ENCODE results near the gene TNFSF18. TPM values are rescaled to one million over a fixed set of nuclear protein-coding genes. Genes with fewer than 3 reads are reported as not detected.

Gene TNFSF18
- total RNA-seq, 3 donors from 2014 or later (not counting 1 experiment from before 2014, with no cell fraction given) = 0.18 TPM; not detected in 2

GRCh38 chr1:173043253-173043652 is 7.5 kb downstream of the TNFSF18 start:
- DNase-seq (no peak), ATAC-seq (no peak)
- no peak for TF ChIP-seq CTCF (IDR thresholded peaks at IDR 0.05)
- Histone ChIP-seq H3K27ac (ENCODE audit: low read length) (no peak overlapping the region), H3K9me3 (ENCODE audit: control insufficient read depth, insufficient read depth, low read length) (no peaks in the 10 kb centered on the region), H3K27me3 (ENCODE audit: control insufficient read depth, insufficient read depth, low read length) (no peaks in the 10 kb centered on the region), H3K4me3 (ENCODE audit: low read length) (no peak overlapping the region), H3K36me3 (ENCODE audit: control insufficient read depth, insufficient read depth, low read length) (no peaks in the 10 kb centered on the region), H3K4me1 (ENCODE audit: control insufficient read depth, insufficient read depth, low read length) (no peaks in the 10 kb centered on the region)
- Mint-ChIP-seq H3K27ac (no peak overlapping the region), H3K9me3 (no peaks in the 10 kb centered on the region), H3K4me1 (peaks cover 0 to 7% of the 10 kb centered on the region in 2 donors), H3K4me3 (no peak overlapping the region), H3K36me3 (no peaks in the 10 kb centered on the region), H3K27me3 (ENCODE audit: low read depth in 2 of 2) (no peaks in the 10 kb centered on the region)
- intact Hi-C loops (cut with micrococcal nuclease) = no loop called here

DNA sequence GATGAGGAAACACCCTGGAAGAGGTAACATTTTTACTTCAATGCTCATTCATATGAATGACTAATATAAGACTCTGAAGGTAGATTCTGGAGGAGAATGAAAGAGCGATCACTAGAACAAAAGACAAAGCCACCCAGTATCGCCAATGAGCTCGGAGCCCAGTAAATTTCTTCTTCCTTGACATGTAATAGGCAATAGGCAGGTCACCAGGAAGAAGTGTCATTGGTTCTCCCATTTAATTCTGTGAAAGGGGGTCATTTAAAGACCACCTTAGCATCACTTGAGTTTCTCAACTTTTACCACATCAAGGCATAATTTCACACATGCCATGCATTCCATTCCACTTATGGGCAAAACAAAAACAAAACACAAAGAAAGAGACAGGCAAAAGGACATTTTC is 7.9 kb downstream of the TNFSF18 start:
- 97% methylated on average over 3 of the region's 3 CpGs for WGBS (ENCODE audit: insufficient coverage)
- DNase-seq = no peak

DNA sequence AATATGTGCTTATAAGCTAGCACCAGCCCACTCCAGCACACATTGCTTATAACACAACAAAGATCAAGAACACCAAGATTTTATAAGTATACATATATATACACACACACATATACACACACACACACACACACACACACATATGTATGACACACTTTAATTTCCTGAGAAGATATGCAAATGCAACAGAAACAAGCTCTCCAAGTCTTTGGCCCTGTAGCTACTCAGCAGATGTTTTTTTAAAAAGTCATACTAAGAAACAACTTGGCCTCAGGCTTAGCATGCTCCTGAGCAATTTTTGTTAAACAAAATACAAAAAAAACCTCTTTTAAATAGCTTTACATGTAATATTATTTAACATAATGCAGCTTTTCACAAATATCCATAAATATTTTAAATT is 11.1 kb downstream of the TNFSF18 start:
- Mint-ChIP-seq H3K9me3 (no peaks in the 10 kb centered on the region), H3K4me1 (peaks cover 0 to 7% of the 10 kb centered on the region in 2 donors), H3K27ac (no peak overlapping the region), H3K27me3 (ENCODE audit: low read depth in 2 of 2) (no peaks in the 10 kb centered on the region), H3K36me3 (no peaks in the 10 kb centered on the region), H3K4me3 (no peak overlapping the region)
- Histone ChIP-seq H3K27ac (ENCODE audit: low read length) (no peak overlapping the region), H3K36me3 (ENCODE audit: control insufficient read depth, insufficient read depth, low read length) (no peaks in the 10 kb centered on the region), H3K4me3 (ENCODE audit: low read length) (no peak overlapping the region), H3K27me3 (ENCODE audit: control insufficient read depth, insufficient read depth, low read length) (no peaks in the 10 kb centered on the region), H3K9me3 (ENCODE audit: control insufficient read depth, insufficient read depth, low read length) (no peaks in the 10 kb centered on the region), H3K4me1 (ENCODE audit: control insufficient read depth, insufficient read depth, low read length) (no peaks in the 10 kb centered on the region)
- ATAC-seq (no peak), DNase-seq (no peak)
- TF ChIP-seq CTCF (IDR thresholded peaks at IDR 0.05) = no peak
- intact Hi-C loops (cut with micrococcal nuclease) = no loop called here

More for the DNA sequence above, 7.9 kb downstream of the TNFSF18 start:
- no peak for ATAC-seq
- Mint-ChIP-seq H3K4me3 (no peak overlapping the region), H3K9me3 (no peaks in the 10 kb centered on the region), H3K27me3 (ENCODE audit: low read depth in 2 of 2) (no peaks in the 10 kb centered on the region), H3K27ac (no peak overlapping the region), H3K36me3 (no peaks in the 10 kb centered on the region), H3K4me1 (peaks cover 0 to 7% of the 10 kb centered on the region in 2 donors)
- H3K36me3 ChIP-seq (ENCODE audit: control insufficient read depth, insufficient read depth, low read length) = no peaks in the 10 kb centered on the region
- H3K4me1 ChIP-seq (ENCODE audit: control insufficient read depth, insufficient read depth, low read length) = no peaks in the 10 kb centered on the region
- H3K27ac ChIP-seq (ENCODE audit: low read length) = no peak overlapping the region
- TF ChIP-seq CTCF (IDR thresholded peaks at IDR 0.05) = no peak
- no peaks in the 10 kb centered on the region for H3K9me3 ChIP-seq (ENCODE audit: control insufficient read depth, insufficient read depth, low read length)
- H3K4me3 ChIP-seq (ENCODE audit: low read length) = no peak overlapping the region
- intact Hi-C loops (cut with micrococcal nuclease) = no loop called here
- no peaks in the 10 kb centered on the region for H3K27me3 ChIP-seq (ENCODE audit: control insufficient read depth, insufficient read depth, low read length)

- peaks cover 0 to 7% of the 10 kb centered on the region in 2 donors for H3K4me1 Mint-ChIP-seq
- H3K9me3 Mint-ChIP-seq = no peaks in the 10 kb centered on the region
- H3K27ac Mint-ChIP-seq = no peak overlapping the region
- 54% methylated on average over 1 of the region's 2 CpGs for WGBS (ENCODE audit: insufficient coverage)
- H3K36me3 ChIP-seq (ENCODE audit: control insufficient read depth, insufficient read depth, low read length) = no peaks in the 10 kb centered on the region
- H3K36me3 Mint-ChIP-seq = no peaks in the 10 kb centered on the region
- no peak for TF ChIP-seq CTCF (IDR thresholded peaks at IDR 0.05)
- DNase-seq (no peak), ATAC-seq (no peak)
- no peaks in the 10 kb centered on the region for H3K27me3 ChIP-seq (ENCODE audit: control insufficient read depth, insufficient read depth, low read length)
- no peaks in the 10 kb centered on the region for H3K9me3 ChIP-seq (ENCODE audit: control insufficient read depth, insufficient read depth, low read length)
- H3K27ac ChIP-seq (ENCODE audit: low read length) = no peak overlapping the region
- H3K4me3 Mint-ChIP-seq = no peak overlapping the region
- no peaks in the 10 kb centered on the region for H3K27me3 Mint-ChIP-seq (ENCODE audit: low read depth in 2 of 2)
- H3K4me1 ChIP-seq (ENCODE audit: control insufficient read depth, insufficient read depth, low read length) = no peaks in the 10 kb centered on the region
- intact Hi-C loops (cut with micrococcal nuclease) = no loop called here
- no peak overlapping the region for H3K4me3 ChIP-seq (ENCODE audit: low read length)
Observed at GRCh38 chr1:173038875-173039554, 11.7 kb downstream of the TNFSF18 start.
